ENCODE measurements around the gene ZBTB4. TPM values are rescaled to one million over a fixed set of nuclear protein-coding genes. Genes with fewer than 3 reads are reported as not detected.

The ZBTB4 gene
- total RNA-seq, 1 donor from 2014 or later: 84.7 TPM

GRCh38 chr17:7410634-7411426 is 68.6 kb downstream of the ZBTB4 start:
- Histone ChIP-seq H3K4me3 (no peak overlapping the region), H3K27me3 (no peaks in the 10 kb centered on the region), H3K4me1 (no peaks in the 10 kb centered on the region), H3K27ac (no peak overlapping the region), H3K9me3 (no peaks in the 10 kb centered on the region), H3K36me3 (no peaks in the 10 kb centered on the region)
- intact Hi-C loops (cut with DNase I): no loop called here
- DNase-seq (no peak), ATAC-seq (no peak)
- no peak for TF ChIP-seq CTCF (IDR thresholded peaks at IDR 0.05)

GRCh38 chr17:7409716-7410115 is 69.7 kb downstream of the ZBTB4 start:
- no peak for ATAC-seq
- intact Hi-C loops (cut with DNase I): no loop called here
- no peak overlapping the region for H3K27ac ChIP-seq
- H3K4me1 ChIP-seq: no peaks in the 10 kb centered on the region
- no peak overlapping the region for H3K4me3 ChIP-seq
- no peak for TF ChIP-seq CTCF (IDR thresholded peaks at IDR 0.05)
- no peaks in the 10 kb centered on the region for H3K9me3 ChIP-seq
- no peak for DNase-seq
- H3K27me3 ChIP-seq: no peaks in the 10 kb centered on the region
- H3K36me3 ChIP-seq: no peaks in the 10 kb centered on the region

Other genes starting within 250 kb of the ZBTB4 start
- gene DVL2, start 245.1 kb downstream of the ZBTB4 start, total RNA-seq: 41.0 TPM
- 36.9 TPM for gene PHF23, start 240.2 kb downstream of the ZBTB4 start, total RNA-seq
- 547 TPM for gene GABARAP, start 237.2 kb downstream of the ZBTB4 start, total RNA-seq
- 141 TPM for gene CTDNEP1, start 227.9 kb downstream of the ZBTB4 start, total RNA-seq
- 35.0 TPM for gene ELP5, start 227.4 kb downstream of the ZBTB4 start, total RNA-seq
- gene CLDN7, start 217.2 kb downstream of the ZBTB4 start, total RNA-seq: 117 TPM
- gene SLC2A4, start 197.9 kb downstream of the ZBTB4 start, total RNA-seq: 1.6 TPM
- not detected for gene YBX2, start 185.0 kb downstream of the ZBTB4 start, total RNA-seq
- 241 TPM for gene EIF5A, start 172.0 kb downstream of the ZBTB4 start, total RNA-seq
- 62.9 TPM for gene GPS2, start 164.3 kb downstream of the ZBTB4 start, total RNA-seq
- gene NEURL4, start 150.3 kb downstream of the ZBTB4 start, total RNA-seq: 37.6 TPM
- gene ACAP1, start 143.1 kb downstream of the ZBTB4 start, total RNA-seq: 23.2 TPM
- 8.9 TPM for gene KCTD11, start 127.5 kb downstream of the ZBTB4 start, total RNA-seq
- not detected for gene TMEM95, start 124.5 kb downstream of the ZBTB4 start, total RNA-seq
- gene TNK1, start 98.5 kb downstream of the ZBTB4 start, total RNA-seq: 5.8 TPM
- gene PLSCR3, start 85.1 kb downstream of the ZBTB4 start, total RNA-seq: 30.3 TPM
- 45.2 TPM for gene TMEM256, start 75.5 kb downstream of the ZBTB4 start, total RNA-seq
- 11.7 TPM for gene NLGN2, start 71.8 kb downstream of the ZBTB4 start, total RNA-seq
- not detected for gene SPEM1, start 59.3 kb downstream of the ZBTB4 start, total RNA-seq
- not detected for gene SPEM2, start 54.0 kb downstream of the ZBTB4 start, total RNA-seq
- not detected for gene SPEM3, start 50.8 kb downstream of the ZBTB4 start, total RNA-seq
- 7.4 TPM for gene TMEM102, start 44.2 kb downstream of the ZBTB4 start, total RNA-seq
- gene FGF11, start 40.1 kb downstream of the ZBTB4 start, total RNA-seq: 1.1 TPM
- gene CHRNB1, start 34.6 kb downstream of the ZBTB4 start, total RNA-seq: 10.1 TPM
- not detected for gene SLC35G6, start 1.8 kb upstream of the ZBTB4 start, total RNA-seq
- gene POLR2A, start 4.7 kb upstream of the ZBTB4 start, total RNA-seq: 105 TPM
- gene TNFSF12, start 69.4 kb upstream of the ZBTB4 start, total RNA-seq: 75.7 TPM
- 101 TPM for gene TNFSF13, start 79.1 kb upstream of the ZBTB4 start, total RNA-seq
- gene SENP3, start 82.3 kb upstream of the ZBTB4 start, total RNA-seq: 57.6 TPM
- 398 TPM for gene CD68, start 100.0 kb upstream of the ZBTB4 start, total RNA-seq
- 58.2 TPM for gene MPDU1, start 104.2 kb upstream of the ZBTB4 start, total RNA-seq
- 0.67 TPM for gene SOX15, start 110.5 kb upstream of the ZBTB4 start, total RNA-seq
- 39.3 TPM for gene FXR2, start 135.3 kb upstream of the ZBTB4 start, total RNA-seq
- gene SAT2, start 148.2 kb upstream of the ZBTB4 start, total RNA-seq: 81.7 TPM
- 0.87 TPM for gene SHBG, start 150.5 kb upstream of the ZBTB4 start, total RNA-seq
- 4.8 TPM for gene ATP1B2, start 171.3 kb upstream of the ZBTB4 start, total RNA-seq
- gene TP53, start 207.9 kb upstream of the ZBTB4 start, total RNA-seq: 41.7 TPM
- gene WRAP53, start 208.8 kb upstream of the ZBTB4 start, total RNA-seq: 5.7 TPM
- 0.32 TPM for gene EFNB3, start 225.6 kb upstream of the ZBTB4 start, total RNA-seq
- 0.58 TPM for gene DNAH2, start 238.1 kb upstream of the ZBTB4 start, total RNA-seq

All from upper lobe of right lung (tissue), 1 donor.